Mucosa of gallbladder (tissue), 1 donor: ENCODE results near the gene UCP2. TPM values are rescaled to one million over a fixed set of nuclear protein-coding genes. Genes with fewer than 3 reads are reported as not detected.
"Not testable (repeated sequence)": the region's sequence is repeated elsewhere in the genome, so short reads cannot be mapped to it uniquely, and the experiment has no call there.

Experiments used
- DNase-seq: peaks from one replicate; pipeline ENCODE4 v3.0.0-alpha.2; 2020; ENCODE audit warnings: low spot score
- total RNA-seq: library from RNA; stranded (reverse); gene quantifications from one replicate; pipeline ENCODE4 v1.2.1, GENCODE V29; 2021
- donor health status: DM: no; HTN: no; CAD: no.

The UCP2 gene
- total RNA-seq, 1 donor from 2014 or later: 37.9 TPM

DNA sequence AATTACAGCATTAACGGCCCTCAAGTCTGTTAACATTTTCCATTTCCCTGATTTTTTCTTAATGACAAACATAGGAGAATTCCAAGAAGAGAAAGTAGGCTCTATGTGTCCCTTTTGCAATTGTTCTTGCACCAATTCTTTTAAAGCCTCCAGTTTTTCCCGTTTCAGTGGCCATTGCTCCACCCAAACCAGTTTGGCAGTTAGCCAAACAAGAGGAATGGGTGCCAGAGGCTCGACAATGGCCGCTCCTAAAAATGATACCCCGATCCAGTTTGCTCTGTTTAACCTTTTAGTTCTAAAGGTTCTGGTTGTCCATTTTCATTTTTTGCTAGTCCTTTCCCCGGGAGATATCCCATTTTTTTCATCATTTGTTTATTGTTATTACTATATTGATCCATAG, 38.6 kb downstream of the UCP2 start:
- DNase-seq: no peak

DNA sequence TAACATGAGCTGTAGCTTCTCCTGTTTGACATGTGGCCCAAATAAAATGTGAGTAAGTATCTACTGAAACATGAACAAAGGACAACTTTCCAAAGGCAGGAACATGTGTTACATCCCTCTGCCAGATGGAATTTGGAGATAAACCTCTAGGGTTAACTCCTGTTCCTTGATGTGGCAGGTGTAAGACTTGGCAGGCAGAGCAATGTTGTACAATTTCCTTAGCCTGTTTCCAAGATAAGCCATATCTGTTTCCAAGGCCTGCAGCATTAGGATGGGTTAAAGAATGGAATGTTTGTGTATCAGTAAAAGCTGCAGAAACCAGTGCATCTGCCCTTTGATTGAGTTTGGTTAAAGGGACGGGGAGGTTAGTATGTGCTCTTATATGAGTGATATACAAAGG, 40.6 kb downstream of the UCP2 start:
- DNase-seq: no peak

GRCh38 chr11:73940801-73941570, 41.7 kb downstream of the UCP2 start:
- no peak for DNase-seq

GRCh38 chr11:73939096-73939495, 43.5 kb downstream of the UCP2 start:
- DNase-seq: no peak

DNA sequence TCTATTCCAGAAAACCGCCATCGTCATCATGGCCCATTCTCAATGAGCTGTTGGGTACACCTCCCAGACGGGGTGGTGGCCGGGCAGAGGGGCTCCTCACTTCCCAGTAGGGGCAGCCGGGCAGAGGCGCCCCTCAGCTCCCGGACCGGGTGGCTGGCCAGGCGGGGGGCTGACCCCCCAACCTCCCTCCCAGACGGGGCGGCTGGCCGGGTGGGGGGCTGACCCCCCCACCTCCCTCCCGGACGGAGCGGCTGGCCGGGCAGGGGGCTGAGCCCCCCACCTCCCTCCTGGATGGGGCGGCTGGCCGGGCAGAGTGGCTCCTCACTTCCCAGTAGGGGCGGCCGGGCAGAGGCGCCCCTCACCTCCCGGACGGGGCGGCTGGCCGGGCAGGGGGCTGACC, 46.6 kb downstream of the UCP2 start:
- not testable (repeated sequence) for DNase-seq

DNA sequence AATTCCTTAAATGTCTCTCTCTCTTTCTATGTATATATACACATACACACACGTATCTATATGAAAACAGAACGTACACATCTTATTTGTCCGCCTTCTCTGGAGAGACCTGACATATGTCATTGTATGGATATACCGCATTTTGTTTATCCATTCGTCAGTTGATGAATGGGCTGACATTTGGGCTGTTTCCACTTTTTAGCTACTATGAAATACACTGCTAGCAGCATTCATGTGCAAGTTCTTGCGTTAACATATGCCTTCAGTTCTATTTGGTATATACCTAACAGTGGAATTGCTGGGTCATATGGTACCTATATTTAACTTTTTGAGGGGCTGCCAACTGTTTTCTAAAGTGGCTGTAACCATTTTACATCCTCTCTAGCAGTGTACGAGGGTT, 49.9 kb downstream of the UCP2 start:
- no peak for DNase-seq

GRCh38 chr11:73931951-73932350, 50.7 kb downstream of the UCP2 start:
- DNase-seq: no peak

DNA sequence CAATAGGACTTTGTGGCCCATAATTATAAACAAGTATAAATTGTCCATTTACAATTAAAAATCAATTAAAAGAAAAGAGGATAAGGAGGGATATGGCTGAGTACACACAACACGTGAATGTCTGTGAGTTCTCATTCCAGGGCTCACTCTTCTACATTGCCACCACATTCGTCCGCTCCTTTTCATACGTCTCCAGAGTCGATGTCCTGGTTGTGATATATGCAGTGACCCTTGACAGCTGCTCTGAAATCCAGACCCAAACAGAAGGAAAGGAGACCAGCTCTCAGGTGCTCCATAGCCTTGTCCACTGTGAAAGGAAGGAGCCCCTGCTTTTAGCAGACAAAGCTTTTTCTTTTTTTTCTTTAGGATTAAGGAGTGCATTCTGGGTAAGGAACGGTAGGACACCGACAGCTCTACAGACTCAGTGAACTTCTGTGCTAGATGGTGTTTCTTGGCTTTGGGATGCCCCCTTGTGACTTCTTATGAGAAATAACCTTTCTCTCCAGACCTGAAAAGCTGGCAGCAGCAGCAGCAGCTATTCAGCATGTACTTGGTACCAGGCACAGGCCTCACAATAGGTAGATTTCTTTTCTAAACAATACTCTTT, 51.5 kb downstream of the UCP2 start:
- peak; percentile 36 for DNase-seq

DNA sequence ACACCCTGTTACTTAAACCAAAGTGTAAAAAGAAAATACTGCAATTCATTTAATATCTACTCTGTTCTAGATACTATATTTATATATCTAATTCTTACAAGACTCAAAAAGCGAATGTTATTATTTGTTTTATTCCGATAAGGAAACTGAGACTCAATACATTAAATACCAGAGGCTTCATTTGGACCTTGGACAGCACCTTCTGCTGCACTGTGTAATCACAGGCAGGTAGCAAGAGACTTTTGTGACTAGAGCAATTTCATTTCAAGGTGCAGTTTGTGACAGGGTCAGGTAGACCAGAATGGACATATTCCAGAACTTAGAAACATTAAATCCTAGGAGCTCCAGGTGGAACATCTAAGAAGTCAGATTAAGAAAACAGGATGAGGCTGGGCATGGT, 53.3 kb downstream of the UCP2 start:
- no peak for DNase-seq

Other genes with a start within 250 kb of the UCP2 start
- 168 TPM for gene RAB6A, start 221.8 kb downstream of the UCP2 start, total RNA-seq
- gene MRPL48, start 195.0 kb downstream of the UCP2 start, total RNA-seq: 28.1 TPM
- gene COA4, start 106.0 kb downstream of the UCP2 start, total RNA-seq: 76.3 TPM
- gene PAAF1, start 105.8 kb downstream of the UCP2 start, total RNA-seq: 19.5 TPM
- 10.2 TPM for gene DNAJB13, start 31.8 kb downstream of the UCP2 start, total RNA-seq
- gene UCP3, start 26.2 kb upstream of the UCP2 start, total RNA-seq: 2.0 TPM
- 24.8 TPM for gene C2CD3, start 188.2 kb upstream of the UCP2 start, total RNA-seq
- gene PPME1, start 188.4 kb upstream of the UCP2 start, total RNA-seq: 44.4 TPM